Measurements from ENCODE around the gene RAB27A. TPM values are rescaled to one million over a fixed set of nuclear protein-coding genes. Genes with fewer than 3 reads are reported as not detected.

Gene RAB27A
- polyA plus RNA-seq, 1 of the 3 experiments (the other 2 are of a cell fraction), result 9.6 TPM

DNA sequence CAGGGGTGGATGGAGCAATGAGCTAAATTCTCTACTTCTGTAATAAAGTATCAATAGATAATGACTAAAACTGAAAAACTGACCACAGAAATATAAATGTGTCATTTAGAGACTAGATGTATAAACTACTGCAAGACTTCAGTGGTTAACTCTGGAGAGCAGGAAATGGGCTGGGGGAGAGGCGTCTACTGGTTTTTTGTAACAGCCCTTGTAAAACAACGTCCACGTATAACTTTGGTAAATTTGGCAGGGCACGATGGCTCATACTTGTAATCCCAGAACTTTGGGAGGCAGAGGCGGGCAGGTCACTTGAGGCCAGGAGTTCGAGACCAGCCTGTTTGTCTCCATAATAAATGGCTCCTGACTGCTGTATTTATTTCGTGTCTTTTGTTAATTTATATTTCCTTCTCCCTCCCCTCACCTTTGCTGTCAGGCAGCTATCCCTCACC is 12.5 kb downstream of the RAB27A start:
- CTCF ChIA-PET, result interaction anchor here (1.3 kb wide), 1 partner anchor 39 kb away, joined by 4 read pairs; no protein-coding TSS in a partner anchor

DNA sequence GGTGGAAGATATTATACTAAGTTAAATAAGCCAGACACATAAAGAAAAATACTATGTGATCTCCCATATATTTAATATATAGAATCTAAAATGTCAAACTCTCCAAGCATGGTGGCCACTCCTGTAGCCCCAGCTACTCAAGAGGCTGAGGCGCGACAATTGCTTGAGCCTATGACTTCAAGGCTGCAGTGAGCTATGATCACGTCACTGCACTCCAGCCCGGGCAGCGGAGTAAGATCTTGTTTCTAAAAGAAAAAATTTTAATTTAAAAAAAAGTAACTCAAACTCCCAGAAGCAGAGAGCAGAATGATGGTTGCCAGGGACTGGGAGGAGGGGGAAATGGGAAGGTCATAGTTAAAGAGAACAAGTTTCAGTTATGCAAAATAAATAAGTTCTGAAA is 13.3 kb downstream of the RAB27A start:
- Histone ChIP-seq H3K27me3 (ENCODE audit: insufficient read depth) (no peaks in the 10 kb centered on the region), H3K27ac (ENCODE audit: low read depth in 2 of 2, low read length in 1 of 2) (no peak overlapping the region), H3K79me2 (ENCODE audit: insufficient read depth) (no peaks in the 10 kb centered on the region), H2AFZ (ENCODE audit: low read depth) (no peak overlapping the region), H3K4me2 (no peak overlapping the region), H4K20me1 (ENCODE audit: insufficient read depth) (no peaks in the 10 kb centered on the region), H3K9ac (no peak overlapping the region), H3F3A (replicated peaks; ENCODE audit: insufficient read depth) (peaks cover 5% of the 10 kb centered on the region), H3K36me3 (replicated peaks in 1 of 2; ENCODE audit: control insufficient read depth in 1 of 2, insufficient read depth in 2 of 2, low read length in 1 of 2) (peaks cover 0 to 3% of the 10 kb centered on the region in 2 experiments), H3K9me3 (no peaks in the 10 kb centered on the region), H3K4me1 (ENCODE audit: control insufficient read depth in 1 of 2, insufficient read depth in 2 of 2, low read depth in 1 of 2, low read length in 1 of 2) (peaks cover 0 to 2% of the 10 kb centered on the region in 2 experiments; a peak in 1 of 4 replicates), H3K4me3 (ENCODE audit: low read depth in 2 of 2, low read length in 1 of 2) (no peak overlapping the region), H3K9me2 (no peaks in the 10 kb centered on the region)
- POLR2A ChIA-PET, result no interaction called here
- CTCF ChIA-PET, result interaction anchor here (1.3 kb wide), 1 partner anchor 38 kb away, joined by 4 read pairs; no protein-coding TSS in a partner anchor
- TF ChIP-seq, protein P1, sequence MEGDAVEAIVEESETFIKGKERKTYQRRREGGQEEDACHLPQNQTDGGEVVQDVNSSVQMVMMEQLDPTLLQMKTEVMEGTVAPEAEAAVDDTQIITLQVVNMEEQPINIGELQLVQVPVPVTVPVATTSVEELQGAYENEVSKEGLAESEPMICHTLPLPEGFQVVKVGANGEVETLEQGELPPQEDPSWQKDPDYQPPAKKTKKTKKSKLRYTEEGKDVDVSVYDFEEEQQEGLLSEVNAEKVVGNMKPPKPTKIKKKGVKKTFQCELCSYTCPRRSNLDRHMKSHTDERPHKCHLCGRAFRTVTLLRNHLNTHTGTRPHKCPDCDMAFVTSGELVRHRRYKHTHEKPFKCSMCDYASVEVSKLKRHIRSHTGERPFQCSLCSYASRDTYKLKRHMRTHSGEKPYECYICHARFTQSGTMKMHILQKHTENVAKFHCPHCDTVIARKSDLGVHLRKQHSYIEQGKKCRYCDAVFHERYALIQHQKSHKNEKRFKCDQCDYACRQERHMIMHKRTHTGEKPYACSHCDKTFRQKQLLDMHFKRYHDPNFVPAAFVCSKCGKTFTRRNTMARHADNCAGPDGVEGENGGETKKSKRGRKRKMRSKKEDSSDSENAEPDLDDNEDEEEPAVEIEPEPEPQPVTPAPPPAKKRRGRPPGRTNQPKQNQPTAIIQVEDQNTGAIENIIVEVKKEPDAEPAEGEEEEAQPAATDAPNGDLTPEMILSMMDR (IDR thresholded peaks at IDR 0.05), result no peak
- TF ChIP-seq CHD2 (IDR thresholded peaks at IDR 0.05; ENCODE audit: low read length, partially characterized antibody) (no peak), YY1 (IDR thresholded peaks at IDR 0.05; ENCODE audit: low read depth) (no peak), EP300 (IDR thresholded peaks at IDR 0.05; ENCODE audit: borderline replicate concordance in 1 of 2, low read depth in 1 of 2, low read length in 1 of 2) (no peak), SIN3A (IDR thresholded peaks at IDR 0.05; ENCODE audit: borderline replicate concordance, low read depth, low read length) (no peak), RAD21 (IDR thresholded peaks at IDR 0.05; ENCODE audit: low read length) (no peak), TCF12 (IDR thresholded peaks at IDR 0.05) (no peak), MEF2A (IDR thresholded peaks at IDR 0.05; ENCODE audit: borderline replicate concordance, low read depth) (no peak), NFIC (IDR thresholded peaks at IDR 0.05; ENCODE audit: borderline replicate concordance) (no peak), JUND (IDR thresholded peaks at IDR 0.05) (no peak), TAF1 (IDR thresholded peaks at IDR 0.05; ENCODE audit: borderline replicate concordance, low read depth, low read length) (no peak), SMC3 (IDR thresholded peaks at IDR 0.05; ENCODE audit: low read depth, low read length) (no peak), TEAD4 (IDR thresholded peaks at IDR 0.05; ENCODE audit: borderline replicate concordance, insufficient read depth) (no peak), FOXM1 (IDR thresholded peaks at IDR 0.05; ENCODE audit: low read depth) (no peak), FOXJ3 (CRISPR knock-in tag; IDR thresholded peaks at IDR 0.05) (no peak)
- TF ChIP-seq, protein P2, sequence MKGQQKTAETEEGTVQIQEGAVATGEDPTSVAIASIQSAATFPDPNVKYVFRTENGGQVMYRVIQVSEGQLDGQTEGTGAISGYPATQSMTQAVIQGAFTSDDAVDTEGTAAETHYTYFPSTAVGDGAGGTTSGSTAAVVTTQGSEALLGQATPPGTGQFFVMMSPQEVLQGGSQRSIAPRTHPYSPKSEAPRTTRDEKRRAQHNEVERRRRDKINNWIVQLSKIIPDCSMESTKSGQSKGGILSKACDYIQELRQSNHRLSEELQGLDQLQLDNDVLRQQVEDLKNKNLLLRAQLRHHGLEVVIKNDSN (IDR thresholded peaks at IDR 0.05; ENCODE audit: borderline replicate concordance, low read depth), result no peak
- TF ChIP-seq, protein P3, sequence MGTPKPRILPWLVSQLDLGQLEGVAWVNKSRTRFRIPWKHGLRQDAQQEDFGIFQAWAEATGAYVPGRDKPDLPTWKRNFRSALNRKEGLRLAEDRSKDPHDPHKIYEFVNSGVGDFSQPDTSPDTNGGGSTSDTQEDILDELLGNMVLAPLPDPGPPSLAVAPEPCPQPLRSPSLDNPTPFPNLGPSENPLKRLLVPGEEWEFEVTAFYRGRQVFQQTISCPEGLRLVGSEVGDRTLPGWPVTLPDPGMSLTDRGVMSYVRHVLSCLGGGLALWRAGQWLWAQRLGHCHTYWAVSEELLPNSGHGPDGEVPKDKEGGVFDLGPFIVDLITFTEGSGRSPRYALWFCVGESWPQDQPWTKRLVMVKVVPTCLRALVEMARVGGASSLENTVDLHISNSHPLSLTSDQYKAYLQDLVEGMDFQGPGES (IDR thresholded peaks at IDR 0.05; ENCODE audit: low read depth, low read length), result no peak
- TF ChIP-seq, protein P4, sequence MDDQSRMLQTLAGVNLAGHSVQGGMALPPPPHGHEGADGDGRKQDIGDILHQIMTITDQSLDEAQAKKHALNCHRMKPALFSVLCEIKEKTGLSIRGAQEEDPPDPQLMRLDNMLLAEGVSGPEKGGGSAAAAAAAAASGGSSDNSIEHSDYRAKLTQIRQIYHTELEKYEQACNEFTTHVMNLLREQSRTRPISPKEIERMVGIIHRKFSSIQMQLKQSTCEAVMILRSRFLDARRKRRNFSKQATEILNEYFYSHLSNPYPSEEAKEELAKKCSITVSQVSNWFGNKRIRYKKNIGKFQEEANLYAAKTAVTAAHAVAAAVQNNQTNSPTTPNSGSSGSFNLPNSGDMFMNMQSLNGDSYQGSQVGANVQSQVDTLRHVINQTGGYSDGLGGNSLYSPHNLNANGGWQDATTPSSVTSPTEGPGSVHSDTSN (IDR thresholded peaks at IDR 0.05), result no peak
- 98% methylated on average over 5 of the region's 5 CpGs for WGBS (ENCODE audit: low lambda C conversion rate)
- no peak for DNase-seq

More for the DNA sequence above, 12.5 kb downstream of the RAB27A start:
- no peaks in the 10 kb centered on the region for H4K20me1 ChIP-seq (ENCODE audit: insufficient read depth)
- POLR2A ChIA-PET, result no interaction called here
- H2AFZ ChIP-seq (ENCODE audit: low read depth), result no peak overlapping the region
- no peak overlapping the region for H3K9ac ChIP-seq
- peaks cover 0 to 10% of the 10 kb centered on the region in 2 experiments; a peak in 2 of 4 replicates for H3K4me1 ChIP-seq (ENCODE audit: control insufficient read depth in 1 of 2, insufficient read depth in 2 of 2, low read depth in 1 of 2, low read length in 1 of 2)
- 83% methylated on average over 7 of the region's 7 CpGs for WGBS (ENCODE audit: low lambda C conversion rate)
- H3K79me2 ChIP-seq (ENCODE audit: insufficient read depth), result no peaks in the 10 kb centered on the region
- H3K27ac ChIP-seq (ENCODE audit: low read depth in 2 of 2, low read length in 1 of 2), result no peak overlapping the region
- DNase-seq, result no peak
- no peaks in the 10 kb centered on the region for H3K27me3 ChIP-seq (ENCODE audit: insufficient read depth)
- TF ChIP-seq RXRA (IDR thresholded peaks at IDR 0.05; ENCODE audit: borderline replicate concordance, low read depth), result no peak
- peaks cover 0 to 3% of the 10 kb centered on the region in 2 experiments for H3K36me3 ChIP-seq (replicated peaks in 1 of 2; ENCODE audit: control insufficient read depth in 1 of 2, insufficient read depth in 2 of 2, low read length in 1 of 2)
- no peak overlapping the region for H3K4me3 ChIP-seq (ENCODE audit: low read depth in 2 of 2, low read length in 1 of 2)
- no peak overlapping the region for H3K4me2 ChIP-seq
- H3K9me3 ChIP-seq, result no peaks in the 10 kb centered on the region
- H3F3A ChIP-seq (replicated peaks; ENCODE audit: insufficient read depth), result peaks cover 5% of the 10 kb centered on the region
- H3K9me2 ChIP-seq, result no peaks in the 10 kb centered on the region
